ENCODE results near the gene APOBEC4.

DNA sequence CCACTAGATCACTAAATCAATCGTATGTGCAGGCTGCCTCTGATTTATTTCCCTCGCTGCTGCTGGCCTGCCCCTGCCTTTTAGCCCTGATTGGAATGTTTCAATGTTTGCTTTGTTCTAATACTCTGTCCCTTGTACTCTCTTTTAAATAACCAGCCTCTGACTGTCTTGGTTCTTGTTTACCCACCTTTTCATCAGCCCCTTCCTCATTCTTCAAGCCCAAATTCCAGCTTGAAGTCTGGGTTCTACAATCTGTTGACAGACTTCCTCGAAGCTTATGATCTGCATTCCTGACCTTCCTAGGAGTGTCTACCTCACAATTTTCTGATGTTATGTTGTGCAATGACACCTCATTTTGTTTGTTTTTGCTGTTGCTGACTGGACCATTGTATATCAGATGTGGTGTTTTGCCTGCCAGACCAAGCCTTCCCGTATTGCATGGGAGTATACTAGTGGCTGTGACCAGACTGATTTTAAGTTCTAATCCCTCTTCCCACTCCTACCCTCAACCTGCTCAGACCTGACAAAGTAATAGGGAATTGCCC is 46.6 kb upstream of the APOBEC4 start:
- TF ChIP-seq, protein P1, sequence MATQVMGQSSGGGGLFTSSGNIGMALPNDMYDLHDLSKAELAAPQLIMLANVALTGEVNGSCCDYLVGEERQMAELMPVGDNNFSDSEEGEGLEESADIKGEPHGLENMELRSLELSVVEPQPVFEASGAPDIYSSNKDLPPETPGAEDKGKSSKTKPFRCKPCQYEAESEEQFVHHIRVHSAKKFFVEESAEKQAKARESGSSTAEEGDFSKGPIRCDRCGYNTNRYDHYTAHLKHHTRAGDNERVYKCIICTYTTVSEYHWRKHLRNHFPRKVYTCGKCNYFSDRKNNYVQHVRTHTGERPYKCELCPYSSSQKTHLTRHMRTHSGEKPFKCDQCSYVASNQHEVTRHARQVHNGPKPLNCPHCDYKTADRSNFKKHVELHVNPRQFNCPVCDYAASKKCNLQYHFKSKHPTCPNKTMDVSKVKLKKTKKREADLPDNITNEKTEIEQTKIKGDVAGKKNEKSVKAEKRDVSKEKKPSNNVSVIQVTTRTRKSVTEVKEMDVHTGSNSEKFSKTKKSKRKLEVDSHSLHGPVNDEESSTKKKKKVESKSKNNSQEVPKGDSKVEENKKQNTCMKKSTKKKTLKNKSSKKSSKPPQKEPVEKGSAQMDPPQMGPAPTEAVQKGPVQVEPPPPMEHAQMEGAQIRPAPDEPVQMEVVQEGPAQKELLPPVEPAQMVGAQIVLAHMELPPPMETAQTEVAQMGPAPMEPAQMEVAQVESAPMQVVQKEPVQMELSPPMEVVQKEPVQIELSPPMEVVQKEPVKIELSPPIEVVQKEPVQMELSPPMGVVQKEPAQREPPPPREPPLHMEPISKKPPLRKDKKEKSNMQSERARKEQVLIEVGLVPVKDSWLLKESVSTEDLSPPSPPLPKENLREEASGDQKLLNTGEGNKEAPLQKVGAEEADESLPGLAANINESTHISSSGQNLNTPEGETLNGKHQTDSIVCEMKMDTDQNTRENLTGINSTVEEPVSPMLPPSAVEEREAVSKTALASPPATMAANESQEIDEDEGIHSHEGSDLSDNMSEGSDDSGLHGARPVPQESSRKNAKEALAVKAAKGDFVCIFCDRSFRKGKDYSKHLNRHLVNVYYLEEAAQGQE (IDR thresholded peaks at IDR 0.05; ENCODE audit: low read depth): no peak
- TF ChIP-seq POLR2AphosphoS5 (IDR thresholded peaks at IDR 0.05; ENCODE audit: low read depth, low read length): no peak
- TF ChIP-seq POLR2A (IDR thresholded peaks at IDR 0.05; ENCODE audit: borderline replicate concordance, extremely low read depth, insufficient read depth, insufficient read length): no peak
- TF ChIP-seq, protein P2, sequence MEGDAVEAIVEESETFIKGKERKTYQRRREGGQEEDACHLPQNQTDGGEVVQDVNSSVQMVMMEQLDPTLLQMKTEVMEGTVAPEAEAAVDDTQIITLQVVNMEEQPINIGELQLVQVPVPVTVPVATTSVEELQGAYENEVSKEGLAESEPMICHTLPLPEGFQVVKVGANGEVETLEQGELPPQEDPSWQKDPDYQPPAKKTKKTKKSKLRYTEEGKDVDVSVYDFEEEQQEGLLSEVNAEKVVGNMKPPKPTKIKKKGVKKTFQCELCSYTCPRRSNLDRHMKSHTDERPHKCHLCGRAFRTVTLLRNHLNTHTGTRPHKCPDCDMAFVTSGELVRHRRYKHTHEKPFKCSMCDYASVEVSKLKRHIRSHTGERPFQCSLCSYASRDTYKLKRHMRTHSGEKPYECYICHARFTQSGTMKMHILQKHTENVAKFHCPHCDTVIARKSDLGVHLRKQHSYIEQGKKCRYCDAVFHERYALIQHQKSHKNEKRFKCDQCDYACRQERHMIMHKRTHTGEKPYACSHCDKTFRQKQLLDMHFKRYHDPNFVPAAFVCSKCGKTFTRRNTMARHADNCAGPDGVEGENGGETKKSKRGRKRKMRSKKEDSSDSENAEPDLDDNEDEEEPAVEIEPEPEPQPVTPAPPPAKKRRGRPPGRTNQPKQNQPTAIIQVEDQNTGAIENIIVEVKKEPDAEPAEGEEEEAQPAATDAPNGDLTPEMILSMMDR (IDR thresholded peaks at IDR 0.05 in 2 of 3, conservative IDR thresholded peaks at IDR 0.05 in 1 of 3; ENCODE audit: borderline replicate concordance in 1 of 3, insufficient read depth in 1 of 3, low read depth in 2 of 3, low read length in 2 of 3): no peak
- no peak for TF ChIP-seq CEBPB (IDR thresholded peaks at IDR 0.05; ENCODE audit: low read depth)
- no peak for TF ChIP-seq EGR1 (IDR thresholded peaks at IDR 0.05; ENCODE audit: low read depth)
- TF ChIP-seq RAD21 (IDR thresholded peaks at IDR 0.05; ENCODE audit: low read depth): no peak
- no peak for TF ChIP-seq EZH2phosphoT487 (IDR thresholded peaks at IDR 0.05; ENCODE audit: borderline replicate concordance)
- TF ChIP-seq YY1 (IDR thresholded peaks at IDR 0.05; ENCODE audit: extremely low read depth, insufficient replicate concordance, low read depth, low read length): no peak
- TF ChIP-seq EZH2 (IDR thresholded peaks at IDR 0.05): no peak
- no peak for TF ChIP-seq SP1 (IDR thresholded peaks at IDR 0.05; ENCODE audit: low read depth)
